Activated T-helper 17 cell treated with anti-CD3 and anti-CD28 coated beads, Interleukin-2, amount 50 U/mL, for 72 hours (primary cell): ENCODE data around the gene MBP. TPM values are rescaled to one million over a fixed set of nuclear protein-coding genes. Genes with fewer than 3 reads are reported as not detected.
A peak's percentile ranks its signal among the peaks of the same experiment; 100 is the strongest.

Experiments
- ATAC-seq: fragments of 150-1000 bp; cut with Tn5 transposase; replicated peaks from 2 replicates; pipeline ENCODE4 v1.10.0; 2021; ENCODE audit warnings: mild to moderate bottlenecking, moderate library complexity
- H3K27ac Mint-ChIP-seq: one replicate; pipeline ENCODE4 v1.8.0; 2022; ENCODE audit warnings: mixed read lengths
- H3K27me3 Mint-ChIP-seq: one replicate; pipeline ENCODE4 v1.8.0; 2022; ENCODE audit warnings: mixed read lengths
- H3K36me3 Mint-ChIP-seq: one replicate; pipeline ENCODE4 v1.8.0; 2022; ENCODE audit warnings: low read depth, mild to moderate bottlenecking, mixed read lengths
- H3K4me1 Mint-ChIP-seq: one replicate; pipeline ENCODE4 v1.8.0; 2022; ENCODE audit warnings: mixed read lengths
- H3K4me3 Mint-ChIP-seq: one replicate; pipeline ENCODE4 v1.8.0; 2022; ENCODE audit warnings: mild to moderate bottlenecking, mixed read lengths
- H3K9me3 Mint-ChIP-seq: one replicate; pipeline ENCODE4 v1.8.0; 2022; ENCODE audit warnings: mixed read lengths
- total RNA-seq, 2 donors: library from RNA; stranded (reverse); gene quantifications; one replicate each; pipeline ENCODE4 v1.2.3, GENCODE V29; 2022

The MBP gene
- total RNA-seq, 2 donors from 2014 or later, result 55.7 to 66.5 TPM

DNA sequence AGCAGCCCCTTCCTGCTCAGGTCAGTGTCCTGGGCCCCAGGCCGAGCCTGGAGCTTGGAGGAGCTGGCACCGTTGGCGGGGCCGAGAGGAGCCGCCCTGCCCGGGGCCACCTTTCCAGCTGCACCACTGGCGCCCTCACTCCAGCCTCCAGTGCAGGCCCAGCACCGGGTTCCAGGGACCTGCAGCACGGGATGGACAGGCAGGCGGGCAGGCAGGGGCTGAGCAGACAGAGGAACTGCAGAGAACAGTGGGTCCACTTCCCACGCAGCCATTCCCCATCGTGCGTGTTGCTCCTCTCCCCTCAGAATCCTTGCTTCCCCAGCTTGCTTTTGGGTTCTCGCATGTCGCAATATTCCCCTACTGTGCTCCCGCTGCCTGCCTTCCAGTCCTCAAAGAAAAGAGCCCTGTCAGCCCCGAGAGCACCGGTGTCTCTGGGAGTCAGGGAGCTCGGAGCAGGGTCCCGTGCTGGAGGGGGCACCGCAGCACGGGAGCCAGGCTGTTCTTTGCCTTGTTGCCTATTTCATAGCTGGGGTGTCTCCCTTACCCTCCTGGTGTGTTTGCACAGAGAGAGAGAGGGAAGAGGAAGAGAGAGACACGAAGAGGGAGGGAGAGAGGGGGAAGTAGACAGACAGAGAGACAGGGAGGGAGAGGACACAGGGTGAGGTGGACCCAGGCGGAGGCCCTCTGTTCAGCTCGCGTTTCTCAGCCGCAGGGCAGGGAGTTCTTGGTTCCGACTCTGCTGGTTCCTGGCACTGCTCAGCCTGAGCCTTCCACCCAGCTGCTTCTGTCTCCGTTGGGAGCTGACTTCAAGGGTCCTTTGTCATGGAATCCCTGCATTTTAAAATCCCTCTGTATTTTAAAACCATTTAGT, 126.0 kb downstream of the MBP start:
- H3K4me3 Mint-ChIP-seq, result no peak overlapping the region
- ATAC-seq, result no peak

DNA sequence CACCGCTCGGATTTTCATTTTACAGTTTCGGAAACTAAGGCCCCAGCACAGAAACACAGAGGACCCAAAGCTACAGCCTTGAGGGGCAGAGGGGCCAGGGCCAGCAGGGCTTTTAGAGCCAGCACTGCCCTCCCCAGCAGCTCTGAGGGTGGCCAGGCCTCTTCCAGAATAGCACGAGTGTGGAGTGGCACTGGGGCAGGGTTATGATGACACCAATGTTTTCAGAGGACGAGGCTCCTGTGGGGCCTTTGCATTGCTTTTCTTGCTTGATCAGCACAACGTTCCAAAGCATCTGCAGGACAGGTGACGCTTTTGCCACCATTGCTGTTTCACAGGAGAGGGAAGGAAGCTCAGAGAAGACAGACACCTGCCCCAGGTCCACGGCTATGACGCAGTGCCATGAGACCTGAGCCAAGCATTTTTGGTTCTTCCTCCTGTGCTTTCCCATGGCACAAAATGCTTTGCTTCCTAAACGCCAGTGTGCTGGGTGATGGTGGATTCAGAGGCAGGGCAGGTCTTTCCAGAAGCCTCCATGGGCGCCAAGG, 126.9 kb downstream of the MBP start:
- Mint-ChIP-seq H3K4me1 (peaks cover 9% of the 10 kb centered on the region), H3K9me3 (no peaks in the 10 kb centered on the region), H3K4me3 (no peak overlapping the region), H3K27ac (no peak overlapping the region), H3K27me3 (no peaks in the 10 kb centered on the region), H3K36me3 (peaks cover 16% of the 10 kb centered on the region)
- no peak for ATAC-seq

More for the DNA sequence above, 126.0 kb downstream of the MBP start:
- H3K27me3 Mint-ChIP-seq, result no peaks in the 10 kb centered on the region
- H3K9me3 Mint-ChIP-seq, result no peaks in the 10 kb centered on the region
- peaks cover 11% of the 10 kb centered on the region for H3K4me1 Mint-ChIP-seq
- H3K36me3 Mint-ChIP-seq, result peaks cover 24% of the 10 kb centered on the region
- peak overlapping the region; percentile 65 for H3K27ac Mint-ChIP-seq

DNA sequence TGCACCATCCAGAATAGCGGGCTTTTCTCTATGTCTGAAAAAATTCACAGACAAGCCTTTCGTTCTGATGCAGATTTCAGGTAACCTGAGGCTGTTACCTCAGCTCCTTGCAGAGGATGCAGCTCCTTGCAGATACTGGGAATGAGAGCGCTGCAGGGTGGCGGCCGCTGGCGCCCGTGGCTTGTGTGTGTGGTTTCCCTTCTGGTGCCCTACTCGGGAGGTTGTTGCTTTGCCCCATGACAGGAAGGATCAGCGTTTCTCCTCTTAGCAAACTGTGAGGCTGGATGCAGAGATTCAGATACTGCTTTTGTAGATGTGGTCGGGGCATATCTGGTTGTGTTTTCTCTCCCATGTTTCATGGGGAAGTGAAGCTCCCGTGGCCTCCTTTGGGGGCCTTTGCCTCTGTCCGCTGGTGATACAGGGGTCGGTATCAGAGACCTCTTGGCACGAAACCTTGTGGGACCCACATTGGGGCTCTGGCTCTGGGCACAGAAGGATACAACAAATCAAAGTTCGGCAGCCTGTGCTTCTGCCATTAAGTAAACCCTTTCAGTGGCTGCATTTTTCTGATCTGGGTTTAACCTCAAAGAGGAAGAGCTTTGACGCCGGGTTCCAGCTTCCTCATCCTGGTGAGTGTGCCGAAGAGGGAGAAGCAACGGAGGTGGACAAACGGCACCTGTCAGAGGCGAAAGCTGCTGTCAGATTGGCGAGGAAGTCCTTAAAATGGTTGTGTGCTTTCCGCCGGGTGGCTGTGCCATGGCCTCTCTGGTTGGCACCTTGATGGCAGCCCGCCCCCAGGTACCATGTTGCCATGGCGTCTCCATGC, 127.8 kb downstream of the MBP start:
- Mint-ChIP-seq H3K4me3 (peak overlapping the region; percentile 42), H3K4me1 (peaks cover 6% of the 10 kb centered on the region), H3K36me3 (peaks cover 7% of the 10 kb centered on the region), H3K9me3 (no peaks in the 10 kb centered on the region), H3K27me3 (no peaks in the 10 kb centered on the region), H3K27ac (peak overlapping the region; percentile 38)
- ATAC-seq, result peak; percentile 42

DNA sequence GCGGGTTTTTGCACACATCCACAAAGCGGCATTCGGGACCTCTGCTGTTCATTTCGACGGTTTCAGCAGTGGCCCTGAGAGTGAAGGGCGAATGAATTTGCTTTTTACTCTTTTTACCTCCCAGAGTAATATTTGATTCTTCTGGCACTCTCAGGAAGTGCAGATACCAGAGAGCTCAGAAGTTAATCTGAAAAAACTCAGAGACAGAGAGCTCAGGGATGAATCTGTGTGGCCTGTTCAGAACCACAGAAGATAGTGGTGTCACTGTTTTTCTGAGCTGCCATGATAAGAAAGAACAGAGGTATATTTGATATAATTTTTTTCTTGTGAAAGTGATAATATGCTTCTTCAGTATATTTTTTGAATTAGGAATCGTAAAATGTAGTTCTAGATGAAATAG, 129.3 kb downstream of the MBP start:
- no peak for ATAC-seq
- H3K27ac Mint-ChIP-seq, result no peak overlapping the region
- H3K36me3 Mint-ChIP-seq, result no peaks in the 10 kb centered on the region
- no peaks in the 10 kb centered on the region for H3K27me3 Mint-ChIP-seq
- H3K9me3 Mint-ChIP-seq, result no peaks in the 10 kb centered on the region
- H3K4me3 Mint-ChIP-seq, result no peak overlapping the region
- peaks cover 6% of the 10 kb centered on the region for H3K4me1 Mint-ChIP-seq

DNA sequence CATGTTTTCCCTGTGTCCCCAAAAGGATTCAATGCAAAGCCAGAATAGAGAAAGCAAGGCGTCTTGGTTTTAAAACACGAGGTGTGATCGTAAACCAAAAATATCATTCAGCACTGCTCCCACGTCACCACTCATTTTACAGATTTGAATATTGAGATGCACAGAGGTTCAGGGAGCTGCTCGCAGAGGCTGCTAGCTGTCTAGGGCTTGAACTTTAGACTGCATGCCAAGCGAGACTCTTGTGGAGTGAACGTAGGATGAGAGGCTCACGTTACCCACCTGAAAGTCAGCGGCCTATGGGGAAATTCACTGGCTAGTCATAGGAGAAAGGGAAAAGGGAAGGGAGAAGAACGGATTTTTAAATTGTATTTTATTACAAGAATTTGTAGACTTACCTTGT, 130.1 kb downstream of the MBP start:
- Mint-ChIP-seq H3K4me3 (no peak overlapping the region), H3K9me3 (no peaks in the 10 kb centered on the region), H3K27me3 (no peaks in the 10 kb centered on the region), H3K36me3 (no peaks in the 10 kb centered on the region), H3K27ac (peak overlapping the region; percentile 2), H3K4me1 (peaks cover 4% of the 10 kb centered on the region)
- ATAC-seq, result no peak

DNA sequence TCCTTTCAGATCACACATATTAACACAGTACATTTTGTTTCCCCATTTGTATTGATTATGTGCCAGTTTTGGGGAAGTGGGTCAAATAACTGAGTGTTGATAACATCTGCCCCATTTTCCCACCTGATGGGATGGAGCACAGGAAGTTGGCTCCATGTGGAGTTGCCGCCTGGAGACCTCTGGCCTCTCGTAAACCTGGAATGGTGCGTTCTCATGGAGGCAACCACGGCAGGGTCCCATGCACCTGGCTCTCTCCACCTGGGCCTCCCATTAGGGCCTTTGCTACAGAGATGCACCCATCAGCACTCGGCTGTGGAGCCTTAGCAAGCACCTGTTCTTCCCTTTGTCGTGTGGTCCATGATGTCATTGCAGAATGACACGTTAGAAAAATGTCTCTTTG, 130.6 kb downstream of the MBP start:
- no peaks in the 10 kb centered on the region for H3K9me3 Mint-ChIP-seq
- peak overlapping the region; percentile 2 for H3K27ac Mint-ChIP-seq
- no peak overlapping the region for H3K4me3 Mint-ChIP-seq
- no peaks in the 10 kb centered on the region for H3K27me3 Mint-ChIP-seq
- no peaks in the 10 kb centered on the region for H3K36me3 Mint-ChIP-seq
- no peak for ATAC-seq
- no peaks in the 10 kb centered on the region for H3K4me1 Mint-ChIP-seq

DNA sequence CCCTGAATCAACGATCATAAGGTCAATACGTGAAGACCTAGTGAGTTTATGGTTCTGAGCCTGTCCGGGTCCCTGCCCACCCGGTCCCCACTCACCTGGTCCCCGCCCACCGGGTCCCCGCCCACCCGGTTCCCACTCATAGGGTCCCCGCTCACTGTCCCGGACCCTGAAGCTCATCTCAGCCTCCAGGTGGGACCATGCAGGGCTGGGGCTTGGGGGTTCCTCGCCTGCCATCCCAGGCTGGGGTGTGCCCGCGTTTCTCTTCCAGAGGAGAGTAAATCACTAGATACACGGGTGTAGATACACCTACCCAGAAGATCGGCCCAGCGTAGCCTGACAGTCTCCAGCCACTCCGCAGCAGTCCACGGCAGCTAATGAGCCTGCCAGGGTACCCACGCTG, 131.5 kb downstream of the MBP start:
- H3K36me3 Mint-ChIP-seq, result no peaks in the 10 kb centered on the region
- H3K4me1 Mint-ChIP-seq, result no peaks in the 10 kb centered on the region
- H3K27ac Mint-ChIP-seq, result no peak overlapping the region
- no peaks in the 10 kb centered on the region for H3K9me3 Mint-ChIP-seq
- no peak overlapping the region for H3K4me3 Mint-ChIP-seq
- no peak for ATAC-seq
- H3K27me3 Mint-ChIP-seq, result no peaks in the 10 kb centered on the region

DNA sequence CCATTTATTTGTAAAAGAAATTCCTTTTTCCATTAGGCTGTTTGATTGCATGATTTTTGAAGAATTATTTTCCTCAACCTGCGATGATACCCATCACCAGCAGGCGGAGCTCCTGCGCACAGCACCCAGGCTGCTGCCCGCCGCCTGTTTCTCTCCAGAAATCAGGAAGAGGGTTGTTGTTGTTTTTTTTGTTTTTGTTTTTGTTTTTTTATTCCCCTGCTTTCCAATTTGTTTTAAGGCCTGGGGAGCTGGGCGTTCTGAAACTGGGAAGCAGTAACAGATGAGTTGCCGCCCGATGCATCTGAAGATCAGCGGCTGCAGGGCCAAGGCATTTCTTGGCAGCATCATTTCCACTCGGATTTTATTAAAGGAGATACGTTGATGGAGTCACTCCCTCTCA, 132.1 kb downstream of the MBP start:
- Mint-ChIP-seq H3K27ac (no peak overlapping the region), H3K27me3 (no peaks in the 10 kb centered on the region), H3K4me1 (no peaks in the 10 kb centered on the region), H3K9me3 (no peaks in the 10 kb centered on the region), H3K4me3 (no peak overlapping the region), H3K36me3 (no peaks in the 10 kb centered on the region)
- ATAC-seq, result no peak

DNA sequence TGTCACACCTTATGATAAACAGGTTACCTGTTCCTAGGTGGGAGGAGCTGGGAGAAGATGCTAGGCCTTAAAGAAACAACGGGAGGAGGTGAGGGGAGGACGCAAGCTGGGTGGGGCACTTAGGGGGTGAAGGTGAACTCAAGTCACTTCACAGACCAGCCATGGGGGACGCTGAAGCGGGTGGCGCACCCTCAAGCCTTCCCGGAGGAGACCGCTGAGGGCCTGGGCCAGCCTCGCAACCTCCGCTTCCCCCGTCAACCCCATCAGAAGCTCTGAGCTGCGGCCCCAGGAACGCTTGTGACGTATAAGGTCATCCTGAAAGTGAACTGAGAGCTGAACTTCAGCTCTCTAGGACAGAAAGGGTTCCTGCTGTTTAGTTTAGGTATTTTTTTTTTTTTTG, 133.5 kb downstream of the MBP start:
- no peak overlapping the region for H3K4me3 Mint-ChIP-seq
- no peaks in the 10 kb centered on the region for H3K36me3 Mint-ChIP-seq
- no peaks in the 10 kb centered on the region for H3K4me1 Mint-ChIP-seq
- no peak for ATAC-seq
- H3K27me3 Mint-ChIP-seq, result no peaks in the 10 kb centered on the region
- H3K9me3 Mint-ChIP-seq, result no peaks in the 10 kb centered on the region
- H3K27ac Mint-ChIP-seq, result no peak overlapping the region

DNA sequence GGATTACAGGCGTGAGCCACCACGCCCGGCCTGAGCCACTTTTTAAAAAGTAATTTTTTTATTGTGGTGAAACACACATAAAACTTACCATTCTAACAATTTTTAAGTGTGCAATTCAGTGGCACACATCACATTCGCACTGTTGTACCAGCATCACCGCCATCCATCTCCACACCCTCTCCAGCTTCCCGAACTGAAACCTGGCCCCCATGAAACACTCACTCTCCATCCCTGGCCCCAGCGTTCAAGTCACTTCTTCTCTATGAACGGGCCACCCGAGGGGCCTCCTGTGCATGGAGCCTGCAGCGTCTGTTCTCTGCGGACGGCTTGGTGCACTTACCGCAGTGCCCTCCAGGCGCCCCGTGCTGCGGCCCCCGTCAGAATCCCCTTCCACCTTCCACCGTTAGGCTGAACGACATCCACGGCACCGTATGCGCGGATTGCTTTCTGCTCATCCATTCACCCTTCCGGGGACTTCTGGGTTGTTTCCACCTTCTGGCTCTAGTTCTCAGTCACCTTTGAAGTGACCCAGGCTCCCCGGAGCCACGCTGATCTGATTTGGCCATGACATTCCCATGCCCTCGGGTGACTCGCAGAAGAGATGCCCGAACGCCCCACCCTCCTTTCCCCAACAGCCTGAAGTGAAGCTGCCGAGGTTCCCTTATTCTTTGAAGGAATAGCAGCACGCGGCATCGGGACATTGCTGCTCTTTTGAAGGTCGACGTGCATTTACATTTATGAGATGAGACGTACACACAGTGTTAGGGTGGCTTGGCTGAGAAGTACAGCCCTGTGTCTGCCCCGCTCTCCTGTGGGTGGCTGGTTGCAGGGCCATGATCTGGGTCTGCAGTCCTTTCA, 134.4 kb downstream of the MBP start:
- H3K9me3 Mint-ChIP-seq, result no peaks in the 10 kb centered on the region
- no peaks in the 10 kb centered on the region for H3K36me3 Mint-ChIP-seq
- ATAC-seq, result no peak
- no peak overlapping the region for H3K27ac Mint-ChIP-seq
- H3K27me3 Mint-ChIP-seq, result no peaks in the 10 kb centered on the region
- no peaks in the 10 kb centered on the region for H3K4me1 Mint-ChIP-seq
- no peak overlapping the region for H3K4me3 Mint-ChIP-seq

DNA sequence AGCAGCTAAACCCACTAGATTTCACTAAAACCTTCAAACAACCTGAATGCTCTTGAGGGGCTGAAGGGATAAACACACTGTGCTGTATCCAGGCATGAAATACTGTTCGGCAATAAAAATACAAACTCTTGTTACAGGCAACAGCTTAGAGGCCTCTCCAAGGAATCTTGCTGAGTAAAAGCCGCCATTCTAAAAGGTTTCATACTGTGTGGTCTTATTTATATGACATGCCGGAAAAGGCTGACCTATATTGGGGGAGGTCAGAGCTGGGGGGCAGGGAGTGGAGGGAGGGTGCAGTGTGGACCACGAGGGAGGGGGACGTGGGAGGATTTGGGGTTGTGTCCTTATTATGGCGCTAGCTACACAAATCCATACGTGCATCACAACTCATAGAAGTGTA, 136.2 kb downstream of the MBP start:
- Mint-ChIP-seq H3K36me3 (no peaks in the 10 kb centered on the region), H3K27me3 (no peaks in the 10 kb centered on the region), H3K4me3 (no peak overlapping the region), H3K9me3 (no peaks in the 10 kb centered on the region), H3K4me1 (no peaks in the 10 kb centered on the region), H3K27ac (no peak overlapping the region)
- ATAC-seq, result no peak

DNA sequence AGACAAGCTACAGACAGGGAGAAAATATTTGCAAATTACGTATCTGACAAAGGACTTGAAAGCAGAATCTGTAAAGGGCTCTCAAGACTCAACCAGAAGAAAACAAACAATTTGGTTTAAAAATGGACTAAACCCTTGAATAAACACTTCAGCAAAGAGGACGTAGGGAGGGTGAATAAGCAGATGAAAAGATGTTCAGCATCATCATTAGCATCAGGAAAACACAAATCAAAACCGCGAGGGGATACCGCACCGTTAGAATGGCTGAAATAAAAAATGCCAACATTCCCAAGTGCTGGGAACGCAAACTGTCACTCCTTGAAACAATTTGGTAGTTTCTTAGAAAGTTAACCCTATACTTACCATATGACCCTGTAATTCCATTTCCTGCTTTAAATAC, 136.7 kb downstream of the MBP start:
- Mint-ChIP-seq H3K36me3 (no peaks in the 10 kb centered on the region), H3K4me3 (no peak overlapping the region), H3K4me1 (no peaks in the 10 kb centered on the region), H3K9me3 (no peaks in the 10 kb centered on the region), H3K27ac (no peak overlapping the region), H3K27me3 (no peaks in the 10 kb centered on the region)
- no peak for ATAC-seq

DNA sequence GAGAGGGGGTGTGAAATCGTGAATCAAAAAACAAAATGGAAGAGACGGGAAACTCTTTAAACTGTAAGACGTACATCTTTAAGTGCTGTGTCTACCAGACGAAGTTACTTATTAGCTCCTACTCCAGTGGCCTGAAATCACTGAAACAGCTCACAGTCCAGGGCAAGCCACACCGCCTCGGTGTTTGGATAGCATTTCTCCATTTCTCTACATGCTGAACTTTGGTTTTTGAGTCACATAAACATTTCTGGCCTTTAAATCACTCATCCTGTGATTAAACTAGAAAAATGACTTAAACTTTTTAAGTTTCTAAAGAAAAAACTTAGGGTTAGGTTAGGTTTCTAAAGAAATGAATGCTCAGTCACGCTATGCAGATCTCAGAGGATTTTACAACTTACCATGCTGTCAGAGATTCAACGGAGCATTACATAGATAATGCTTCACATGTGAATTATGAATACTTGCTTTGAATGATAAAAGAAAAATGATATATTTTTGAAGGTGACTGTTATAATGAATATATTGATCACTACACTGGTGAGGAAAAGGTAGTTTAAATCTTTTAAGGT, 138.4 kb downstream of the MBP start:
- Mint-ChIP-seq H3K9me3 (no peaks in the 10 kb centered on the region), H3K36me3 (no peaks in the 10 kb centered on the region), H3K27ac (no peak overlapping the region), H3K4me1 (no peaks in the 10 kb centered on the region), H3K4me3 (no peak overlapping the region), H3K27me3 (no peaks in the 10 kb centered on the region)
- ATAC-seq, result peak; percentile 40

DNA sequence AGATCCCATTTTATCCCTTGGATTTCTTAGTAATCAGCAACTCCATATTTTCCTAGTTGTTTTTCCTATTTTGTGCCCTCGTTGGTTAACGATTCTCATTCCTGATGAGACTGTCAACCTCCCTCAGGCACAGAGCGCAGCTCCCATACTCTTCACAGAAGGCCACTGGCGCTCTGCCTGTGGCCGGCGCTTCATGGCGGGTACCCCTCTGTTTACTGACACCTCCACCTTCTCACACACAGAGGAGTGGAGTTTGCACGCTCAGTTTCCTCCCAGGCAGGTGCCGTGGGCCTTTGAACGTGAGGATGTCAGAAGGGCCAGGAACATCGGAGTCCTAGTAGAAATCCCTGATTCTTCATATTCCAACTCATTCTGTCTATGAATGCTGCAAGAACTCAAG, 139.0 kb downstream of the MBP start:
- H3K4me3 Mint-ChIP-seq, result no peak overlapping the region
- H3K36me3 Mint-ChIP-seq, result no peaks in the 10 kb centered on the region
- no peaks in the 10 kb centered on the region for H3K9me3 Mint-ChIP-seq
- no peaks in the 10 kb centered on the region for H3K4me1 Mint-ChIP-seq
- no peak overlapping the region for H3K27ac Mint-ChIP-seq
- no peaks in the 10 kb centered on the region for H3K27me3 Mint-ChIP-seq
- no peak for ATAC-seq
